ENCODE measurements around the gene SORCS1.

The SORCS1 gene

DNA sequence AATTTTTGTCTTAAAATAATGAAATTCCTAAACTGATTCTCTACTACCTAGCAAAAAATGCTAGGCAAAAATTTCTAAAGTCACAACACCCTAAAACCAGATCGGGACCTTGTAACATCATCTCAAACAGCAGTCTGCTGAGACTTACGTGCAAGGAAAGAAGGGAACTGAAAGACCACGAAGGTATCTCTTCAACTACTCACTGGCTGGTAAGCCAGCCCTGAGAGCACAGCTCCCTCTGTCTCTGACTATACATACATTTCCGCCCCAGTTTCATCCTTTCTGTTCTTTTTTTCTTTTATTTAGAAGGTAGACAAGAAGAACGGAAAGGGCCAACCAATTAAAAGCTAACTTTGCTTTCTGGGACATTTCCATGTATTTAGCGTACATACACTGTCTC is 15.6 kb downstream of the SORCS1 start:
- TF ChIP-seq, protein P1, sequence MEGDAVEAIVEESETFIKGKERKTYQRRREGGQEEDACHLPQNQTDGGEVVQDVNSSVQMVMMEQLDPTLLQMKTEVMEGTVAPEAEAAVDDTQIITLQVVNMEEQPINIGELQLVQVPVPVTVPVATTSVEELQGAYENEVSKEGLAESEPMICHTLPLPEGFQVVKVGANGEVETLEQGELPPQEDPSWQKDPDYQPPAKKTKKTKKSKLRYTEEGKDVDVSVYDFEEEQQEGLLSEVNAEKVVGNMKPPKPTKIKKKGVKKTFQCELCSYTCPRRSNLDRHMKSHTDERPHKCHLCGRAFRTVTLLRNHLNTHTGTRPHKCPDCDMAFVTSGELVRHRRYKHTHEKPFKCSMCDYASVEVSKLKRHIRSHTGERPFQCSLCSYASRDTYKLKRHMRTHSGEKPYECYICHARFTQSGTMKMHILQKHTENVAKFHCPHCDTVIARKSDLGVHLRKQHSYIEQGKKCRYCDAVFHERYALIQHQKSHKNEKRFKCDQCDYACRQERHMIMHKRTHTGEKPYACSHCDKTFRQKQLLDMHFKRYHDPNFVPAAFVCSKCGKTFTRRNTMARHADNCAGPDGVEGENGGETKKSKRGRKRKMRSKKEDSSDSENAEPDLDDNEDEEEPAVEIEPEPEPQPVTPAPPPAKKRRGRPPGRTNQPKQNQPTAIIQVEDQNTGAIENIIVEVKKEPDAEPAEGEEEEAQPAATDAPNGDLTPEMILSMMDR (IDR thresholded peaks at IDR 0.05; ENCODE audit: low read depth, low read length, missing control alignments), result no peak
- H3K4me3 ChIP-seq (replicated peaks; ENCODE audit: low read depth, low read length), result no peak overlapping the region
- DNase-seq (ENCODE audit: extremely low read depth, low read depth), result no peak

DNA sequence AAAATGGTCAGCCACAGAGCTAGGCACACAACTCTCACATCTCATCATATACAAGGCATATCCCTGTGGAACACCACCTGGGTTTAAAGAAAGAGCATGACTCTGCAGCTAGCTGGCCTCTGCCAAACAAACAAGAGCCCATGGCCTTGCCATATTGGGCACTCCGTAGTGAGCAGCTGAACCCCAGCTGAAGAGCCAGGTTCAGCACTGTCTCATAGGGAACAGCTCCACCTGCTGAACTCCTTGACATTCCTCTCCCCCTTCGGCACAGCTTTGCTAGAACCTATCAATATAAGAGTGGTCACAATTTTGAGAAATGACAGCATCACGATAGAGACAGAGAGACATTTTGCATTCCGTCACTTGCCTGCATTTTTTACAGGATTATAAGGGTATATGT is 20.0 kb downstream of the SORCS1 start:
- no peak for DNase-seq (ENCODE audit: extremely low read depth, low read depth)
- H3K4me3 ChIP-seq (replicated peaks; ENCODE audit: low read depth, low read length), result no peak overlapping the region
- TF ChIP-seq, protein P1 (IDR thresholded peaks at IDR 0.05; ENCODE audit: low read depth, low read length, missing control alignments), result no peak

DNA sequence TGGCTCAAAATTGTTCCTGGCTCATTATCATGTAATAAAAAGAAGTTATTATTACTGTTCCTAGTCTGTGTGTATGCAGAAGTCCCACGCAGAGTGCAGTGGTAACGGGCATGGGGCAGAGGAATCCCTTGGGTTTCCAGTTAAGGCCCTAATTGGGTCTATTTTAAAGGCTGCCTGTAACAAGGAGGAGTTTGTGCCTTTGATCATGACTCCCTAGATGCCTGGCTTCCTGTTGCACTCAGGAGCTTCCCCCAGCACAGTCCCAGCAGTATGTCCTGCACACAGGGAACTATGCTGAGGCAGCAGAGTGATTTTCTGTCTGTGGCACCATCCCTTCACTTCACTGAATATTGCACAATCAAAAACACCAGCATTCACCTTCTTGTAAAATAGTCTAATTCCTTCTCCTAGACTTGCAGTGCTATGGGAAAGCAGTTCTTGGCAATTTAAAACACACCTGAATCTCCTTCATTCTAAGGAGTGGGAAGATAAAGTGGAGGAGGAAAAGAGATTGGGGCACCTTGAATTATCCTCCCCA is 22.9 kb downstream of the SORCS1 start:
- DNase-seq (ENCODE audit: extremely low read depth, low read depth), result no peak
- TF ChIP-seq, protein P1 (IDR thresholded peaks at IDR 0.05; ENCODE audit: low read depth, low read length, missing control alignments), result no peak
- no peak overlapping the region for H3K4me3 ChIP-seq (replicated peaks; ENCODE audit: low read depth, low read length)

DNA sequence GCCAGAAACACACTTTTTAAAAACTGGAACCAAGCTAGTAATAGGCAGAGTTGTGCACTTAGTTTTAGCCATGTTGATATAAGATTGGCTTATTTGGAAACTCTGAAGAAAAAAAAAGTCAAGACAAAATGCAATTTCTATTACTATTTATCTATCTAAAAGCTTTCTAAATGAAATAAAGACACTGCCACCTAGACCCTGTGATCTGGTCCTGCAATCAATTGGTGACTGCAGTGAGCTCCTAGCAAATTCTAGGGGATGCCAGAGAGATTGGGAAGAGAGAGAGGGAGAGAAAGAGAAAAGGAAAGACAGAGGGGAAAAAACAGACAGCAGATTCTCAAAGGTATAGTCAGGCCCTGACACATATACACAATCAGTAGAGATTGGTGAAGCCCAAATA is 25.3 kb downstream of the SORCS1 start:
- DNase-seq (ENCODE audit: extremely low read depth, low read depth), result no peak
- no peak overlapping the region for H3K4me3 ChIP-seq (replicated peaks; ENCODE audit: low read depth, low read length)
- TF ChIP-seq, protein P1 (IDR thresholded peaks at IDR 0.05; ENCODE audit: low read depth, low read length, missing control alignments), result no peak

DNA sequence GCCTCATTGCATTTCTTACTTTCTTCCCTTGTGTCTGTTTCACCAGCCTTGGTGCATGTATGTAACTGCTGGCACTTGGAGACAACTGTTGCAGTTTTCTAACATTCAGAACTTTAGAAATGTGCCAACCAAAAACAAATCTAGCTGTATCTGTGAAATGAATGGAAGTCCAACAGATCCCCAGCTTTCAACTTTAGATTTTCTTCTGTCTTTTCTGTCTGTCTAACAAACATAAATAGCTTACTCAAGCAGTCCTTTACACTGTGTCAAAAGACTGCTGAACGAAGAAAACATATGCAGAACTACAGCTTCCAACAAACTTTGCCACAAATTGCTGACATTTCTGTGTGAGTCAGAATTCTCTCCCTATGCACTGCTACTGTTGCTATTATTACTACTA is 30.9 kb downstream of the SORCS1 start:
- TF ChIP-seq, protein P1 (IDR thresholded peaks at IDR 0.05; ENCODE audit: low read depth, low read length, missing control alignments), result no peak
- H3K4me3 ChIP-seq (replicated peaks; ENCODE audit: low read depth, low read length), result no peak overlapping the region
- DNase-seq (ENCODE audit: extremely low read depth, low read depth), result no peak

DNA sequence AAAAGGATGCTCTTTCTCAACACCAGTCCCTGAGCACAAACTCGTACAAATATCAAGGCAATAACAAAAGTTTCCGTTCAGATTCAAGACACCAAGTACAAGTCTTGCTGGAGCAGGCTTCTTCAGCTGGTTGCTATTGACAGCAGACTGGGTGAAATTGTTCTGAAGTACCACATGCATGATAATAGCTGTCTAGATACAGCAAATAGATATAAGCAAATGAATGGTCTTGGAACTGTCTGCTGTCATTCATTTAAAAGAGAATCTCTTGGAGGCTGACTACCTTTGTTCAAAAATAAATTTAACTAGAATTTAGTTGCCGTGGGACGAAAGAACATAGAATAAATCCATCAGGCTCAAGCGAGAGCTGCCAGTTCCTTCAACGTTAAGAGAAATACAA is 35.5 kb downstream of the SORCS1 start:
- TF ChIP-seq, protein P1 (IDR thresholded peaks at IDR 0.05; ENCODE audit: low read depth, low read length, missing control alignments), result no peak
- no peak for DNase-seq (ENCODE audit: extremely low read depth, low read depth)
- H3K4me3 ChIP-seq (replicated peaks; ENCODE audit: low read depth, low read length), result no peak overlapping the region

DNA sequence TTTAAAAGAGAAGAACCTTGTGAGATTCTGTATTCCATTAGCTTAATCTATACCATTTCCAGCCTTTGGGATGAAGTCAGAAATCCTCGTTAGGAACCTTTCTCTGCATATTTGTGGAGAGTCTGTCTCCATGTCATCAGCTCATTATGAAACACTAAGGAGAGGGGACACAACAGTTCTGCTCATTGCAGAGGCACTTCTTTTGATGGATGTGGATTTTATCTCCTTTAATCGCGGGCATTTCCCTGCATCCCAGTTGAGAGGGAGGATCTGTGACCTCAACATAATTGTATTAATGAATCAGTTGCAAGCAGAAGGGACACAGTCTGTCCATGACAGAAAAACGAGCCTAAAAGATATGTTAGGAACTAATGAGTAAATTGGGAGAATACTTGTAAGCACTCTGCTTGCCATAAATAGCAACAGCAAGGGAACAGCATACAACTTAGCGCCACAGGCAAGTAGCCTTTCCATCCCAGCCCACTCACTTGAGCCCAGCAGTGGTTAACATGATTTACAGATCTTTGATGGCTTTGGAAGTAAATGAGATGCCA is 37.9 kb downstream of the SORCS1 start:
- DNase-seq (ENCODE audit: extremely low read depth, low read depth), result no peak
- H3K4me3 ChIP-seq (replicated peaks; ENCODE audit: low read depth, low read length), result no peak overlapping the region
- TF ChIP-seq, protein P1 (IDR thresholded peaks at IDR 0.05; ENCODE audit: low read depth, low read length, missing control alignments), result no peak
